GM19463 (cell line): Measurements from ENCODE around the gene TRIM15.
"Not testable (repeated sequence)": the region's sequence is repeated elsewhere in the genome, so short reads cannot be mapped to it uniquely, and the experiment has no call there.

ENCODE experiments used
- ATAC-seq: cut with Tn5 transposase; IDR thresholded peaks from one replicate; pipeline ENCODE4 v1.9.1; 2021; ENCODE audit warnings: mild to moderate bottlenecking, moderate library complexity; ENCODE audit not compliant: unreplicated experiment

The TRIM15 gene

DNA sequence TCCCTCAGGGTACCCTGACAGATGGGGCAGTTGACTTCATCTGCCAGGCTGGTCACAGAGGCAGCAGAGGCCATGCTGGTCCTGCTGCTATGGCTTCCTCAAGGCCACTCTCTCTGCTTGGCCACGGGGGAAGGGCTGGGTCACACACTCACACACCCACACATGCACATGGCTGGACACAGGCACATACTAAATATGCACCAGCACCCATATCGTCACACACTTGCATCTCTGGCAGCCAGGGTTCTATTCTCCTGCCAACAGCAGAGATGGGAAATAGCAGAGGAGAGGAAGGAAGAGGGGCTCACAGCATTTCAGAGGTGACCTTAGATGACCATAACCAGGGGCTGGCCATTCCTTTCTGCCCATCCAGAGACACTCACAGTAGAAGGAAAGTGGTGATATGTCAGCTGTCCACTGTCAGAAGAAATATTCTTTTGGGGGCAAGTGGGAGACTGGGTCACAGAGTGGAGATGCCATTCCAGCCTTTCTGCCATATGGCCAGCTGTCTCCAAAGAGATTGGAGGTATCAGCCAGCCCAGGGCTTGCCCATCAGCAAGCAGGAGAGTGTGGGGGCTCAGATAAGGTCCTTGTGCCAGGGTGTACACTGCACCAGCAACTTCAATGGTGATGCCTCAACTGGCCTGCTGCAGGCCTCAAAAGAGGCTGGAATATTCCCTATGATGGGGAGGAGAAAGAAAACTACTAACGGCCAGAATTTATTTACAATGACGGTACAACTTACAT is 2.4 kb upstream of the TRIM15 start, which contains the start of gene TRIM10:
Gene TRIM10 (minus strand): TSS at position 427 of the 747 bp plus-strand sequence. CDS start 353 bp downstream, at position 74.
- no peak for ATAC-seq

GRCh38 chr6:30162265-30163089 is 869 bp upstream of the TRIM15 start:
- no peak for ATAC-seq

DNA sequence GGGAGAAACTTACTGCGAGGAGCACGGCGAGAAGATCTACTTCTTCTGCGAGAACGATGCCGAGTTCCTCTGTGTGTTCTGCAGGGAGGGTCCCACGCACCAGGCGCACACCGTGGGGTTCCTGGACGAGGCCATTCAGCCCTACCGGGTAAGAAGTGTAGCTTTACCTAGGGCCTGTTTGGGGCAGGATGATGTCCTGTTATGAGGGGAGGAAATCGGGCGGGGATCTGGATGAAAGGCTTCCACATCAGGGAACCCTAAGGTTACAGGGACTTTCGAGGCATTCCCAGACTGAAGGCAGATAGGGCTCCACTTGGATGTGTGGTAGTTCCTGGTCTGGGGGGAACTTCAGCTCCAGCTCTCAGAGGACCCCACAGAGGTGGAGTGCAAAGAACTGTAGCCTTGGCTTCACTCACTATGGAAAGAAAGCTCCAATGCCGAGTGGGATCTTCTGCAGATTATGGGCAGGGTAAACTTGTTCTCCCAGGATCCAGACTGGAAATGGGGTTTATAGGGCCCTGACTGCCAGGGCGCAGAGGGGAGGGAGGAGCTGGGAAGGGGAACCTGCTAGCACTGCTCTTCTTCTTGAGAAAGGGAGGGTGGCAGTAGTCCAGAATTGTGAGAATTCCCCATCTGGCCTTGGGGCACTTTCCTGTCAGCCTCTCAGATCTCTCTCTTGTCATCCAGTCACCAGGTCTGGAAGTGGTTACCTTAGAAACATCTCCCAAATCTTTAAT is 740 bp downstream of the TRIM15 start:
- ATAC-seq = no peak

DNA sequence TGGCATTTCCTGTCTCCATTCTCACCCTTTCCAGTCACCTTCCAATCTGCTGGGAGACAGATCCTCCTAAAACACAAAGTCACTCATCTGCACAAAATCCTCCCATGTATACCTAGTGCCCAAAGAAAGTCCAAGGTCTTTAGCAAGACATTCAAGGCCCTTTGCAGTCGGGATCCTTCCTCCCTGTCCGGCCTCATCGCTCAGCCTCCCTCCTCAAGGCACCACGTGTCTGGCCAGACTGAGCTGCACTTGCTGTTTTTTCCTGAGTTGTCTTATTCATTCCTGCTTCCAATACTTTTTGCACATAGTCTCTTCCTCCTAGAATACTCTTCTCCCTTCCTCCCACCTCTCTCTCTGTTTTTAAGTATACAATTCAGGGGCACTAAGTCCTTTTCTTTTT is 1.4 kb downstream of the TRIM15 start:
- no peak for ATAC-seq

- not testable (repeated sequence) for ATAC-seq
Measured at GRCh38 chr6:30165238-30165637, 1.9 kb downstream of the TRIM15 start.

GRCh38 chr6:30167101-30167500 is 3.8 kb downstream of the TRIM15 start:
- ATAC-seq = no peak

- no peak for ATAC-seq
Measured at GRCh38 chr6:30168741-30169140, 5.4 kb downstream of the TRIM15 start.

DNA sequence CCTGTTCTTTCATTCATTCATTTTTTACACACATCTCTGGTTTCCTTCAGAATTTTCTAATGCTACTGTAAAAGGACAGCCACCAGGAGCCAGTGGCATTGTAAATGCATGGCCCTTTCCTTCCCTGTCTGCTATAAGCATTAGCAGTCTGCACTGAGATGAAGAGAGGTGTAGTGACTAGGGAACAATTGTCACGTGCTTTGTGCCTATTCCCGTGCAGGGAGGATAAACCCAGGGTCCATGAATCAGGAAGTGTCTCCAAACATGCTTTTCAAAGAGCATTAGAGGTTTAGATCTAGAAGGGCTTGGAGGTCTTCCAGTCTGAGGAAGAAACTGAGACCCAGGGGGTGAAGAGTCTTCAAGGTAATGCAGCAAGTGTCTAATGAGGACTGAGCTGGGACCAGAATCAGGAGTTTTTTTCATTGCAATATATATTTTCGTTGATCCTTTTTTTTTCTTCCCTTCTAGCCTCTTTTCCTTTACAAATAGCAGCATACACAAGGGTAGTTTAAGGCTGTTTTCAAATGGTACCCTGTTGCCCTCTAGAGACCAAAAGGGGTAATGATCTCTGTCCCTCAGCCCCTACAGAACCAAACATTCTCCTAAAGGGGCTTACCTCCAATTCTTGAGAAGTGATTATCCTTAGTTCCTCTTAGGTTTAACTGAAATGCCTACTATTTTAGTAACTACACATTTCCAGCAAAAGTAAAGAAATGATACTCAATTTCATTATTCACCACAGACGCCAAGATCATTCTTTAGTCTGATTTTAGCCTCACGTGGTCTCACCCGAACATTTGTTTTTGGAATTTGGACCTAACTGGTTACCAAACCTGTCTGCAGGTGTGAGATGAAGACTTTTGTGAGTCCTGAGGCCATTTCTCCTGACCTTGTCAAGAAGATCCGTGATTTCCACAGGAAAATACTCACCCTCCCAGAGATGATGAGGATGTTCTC is 6.6 kb downstream of the TRIM15 start:
- ATAC-seq = no peak

GRCh38 chr6:30171677-30172471 is 8.5 kb downstream of the TRIM15 start:
- no peak for ATAC-seq

- no peak for ATAC-seq
Measured at GRCh38 chr6:30172681-30173080, 9.3 kb downstream of the TRIM15 start.

DNA sequence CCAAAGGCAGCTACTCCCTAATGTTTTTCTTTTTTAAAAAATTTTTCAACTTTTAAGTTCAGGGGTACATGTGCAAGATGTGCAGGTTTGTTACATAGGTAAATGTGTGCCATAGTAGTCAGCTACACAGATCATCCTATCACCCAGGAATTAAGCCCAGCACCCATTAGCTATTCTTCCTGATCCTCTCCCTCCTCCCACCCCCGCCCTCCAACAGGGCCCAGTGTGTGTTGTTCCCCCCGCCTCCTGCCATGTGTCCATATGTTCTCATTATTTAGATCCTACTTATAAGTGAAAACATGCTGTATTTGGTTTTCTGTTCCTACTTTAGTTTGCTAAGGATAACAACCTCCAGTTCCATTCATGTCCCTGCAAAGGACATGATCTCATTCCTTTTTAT is 12.4 kb downstream of the TRIM15 start:
- no peak for ATAC-seq

- no peak for ATAC-seq
Measured at GRCh38 chr6:30178837-30179236, 15.5 kb downstream of the TRIM15 start.

- ATAC-seq = no peak
Measured at GRCh38 chr6:30180145-30180544, 16.8 kb downstream of the TRIM15 start.

DNA sequence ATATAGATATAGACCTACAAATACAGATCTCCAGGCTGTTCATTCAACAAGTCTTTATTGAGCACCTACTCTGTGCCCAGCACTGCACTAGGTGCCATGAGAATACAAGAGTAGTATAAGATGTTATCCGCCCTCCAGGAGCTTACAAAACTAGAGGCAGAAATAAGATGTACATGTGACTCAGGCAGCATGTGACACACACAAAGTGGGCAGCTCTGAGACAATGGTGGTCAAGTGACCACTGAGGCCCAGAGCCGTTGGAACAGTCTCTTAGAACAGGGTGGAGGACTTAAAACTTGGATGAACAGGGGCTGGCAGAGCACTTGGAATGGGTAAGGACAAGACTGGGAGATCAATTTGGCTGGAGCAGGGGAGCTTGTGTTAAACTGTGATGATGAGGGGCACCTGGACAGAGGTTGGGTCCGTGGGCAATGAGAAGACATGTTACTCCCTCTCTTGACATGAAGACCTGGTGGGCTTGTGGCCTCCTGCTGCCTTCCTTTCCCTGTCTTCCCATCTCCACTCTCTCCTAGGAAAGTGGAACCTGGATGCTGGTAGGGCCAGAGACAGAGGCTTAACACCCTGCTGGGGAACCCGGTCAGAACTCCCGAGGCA is 21.2 kb downstream of the TRIM15 start:
- no peak for ATAC-seq

DNA sequence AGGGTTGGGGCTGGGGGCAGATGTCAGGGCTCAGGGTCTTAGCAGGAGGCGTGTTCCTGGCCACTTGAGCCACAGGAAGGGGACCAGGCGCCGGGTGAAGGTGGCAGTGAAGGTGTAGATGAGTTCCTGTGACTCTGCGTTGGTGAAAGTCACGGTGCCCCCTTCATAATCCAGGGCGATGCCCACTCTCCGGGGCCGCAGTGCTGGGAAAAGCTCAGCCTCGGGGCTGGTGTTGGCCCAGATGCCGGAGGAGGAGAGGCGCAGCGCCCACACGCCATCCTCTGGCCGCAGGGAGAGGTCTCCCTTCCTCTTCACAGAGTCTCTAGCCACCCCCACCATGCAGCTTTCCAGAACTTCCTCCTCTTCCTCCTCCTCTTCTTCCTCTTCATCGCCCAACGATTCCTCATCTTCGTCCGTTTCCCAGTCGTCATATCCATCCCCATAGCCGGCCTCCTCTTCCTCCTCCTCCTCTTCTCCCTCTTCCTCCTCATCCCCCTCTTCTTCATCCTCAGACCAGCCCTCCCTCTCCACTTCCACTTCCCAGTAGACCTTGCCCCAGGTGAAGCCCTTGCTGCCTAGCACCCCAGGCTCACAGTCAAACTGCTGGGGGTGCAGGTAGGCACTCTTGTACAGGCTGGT is 22.6 kb downstream of the TRIM15 start:
- no peak for ATAC-seq

DNA sequence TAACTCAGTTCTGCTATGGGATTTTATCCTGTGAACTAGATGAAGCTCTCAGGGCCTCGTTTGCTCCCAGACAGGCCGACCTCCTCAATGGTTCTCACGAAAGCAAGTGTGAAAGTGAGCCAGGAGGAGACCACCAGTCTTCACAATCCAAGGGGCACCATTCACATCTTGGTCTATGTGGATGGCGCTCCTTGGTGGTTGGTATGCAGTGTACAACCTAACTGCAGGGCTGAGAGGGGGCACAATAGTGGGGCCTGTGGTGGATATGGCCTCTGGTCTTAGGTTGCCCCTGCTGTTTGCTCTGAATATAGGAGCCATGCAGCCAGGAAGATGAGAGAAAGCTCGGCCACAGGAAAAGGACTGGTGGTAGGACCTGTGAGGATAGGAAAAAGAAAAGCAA is 25.2 kb downstream of the TRIM15 start:
- ATAC-seq = no peak

DNA sequence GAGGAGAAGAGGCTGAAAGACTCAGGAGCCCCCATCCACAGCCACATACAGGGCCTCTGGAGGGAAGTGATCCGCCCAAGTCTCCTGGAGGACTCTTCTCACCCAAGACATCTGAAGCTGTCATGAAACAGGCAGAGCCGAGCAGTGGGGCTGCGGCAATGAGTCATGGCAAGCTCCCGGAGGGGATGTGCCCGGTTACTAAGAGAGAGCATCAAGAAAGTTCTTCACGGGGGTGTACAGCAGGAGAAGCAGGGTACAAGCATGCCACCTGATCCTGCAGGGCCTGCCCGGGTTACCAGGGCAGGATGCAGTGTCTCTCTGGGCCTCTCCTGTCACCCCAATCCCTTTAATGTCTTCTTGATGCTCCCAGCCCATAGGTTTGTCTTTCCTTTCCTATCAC is 28.7 kb downstream of the TRIM15 start:
- ATAC-seq = no peak

DNA sequence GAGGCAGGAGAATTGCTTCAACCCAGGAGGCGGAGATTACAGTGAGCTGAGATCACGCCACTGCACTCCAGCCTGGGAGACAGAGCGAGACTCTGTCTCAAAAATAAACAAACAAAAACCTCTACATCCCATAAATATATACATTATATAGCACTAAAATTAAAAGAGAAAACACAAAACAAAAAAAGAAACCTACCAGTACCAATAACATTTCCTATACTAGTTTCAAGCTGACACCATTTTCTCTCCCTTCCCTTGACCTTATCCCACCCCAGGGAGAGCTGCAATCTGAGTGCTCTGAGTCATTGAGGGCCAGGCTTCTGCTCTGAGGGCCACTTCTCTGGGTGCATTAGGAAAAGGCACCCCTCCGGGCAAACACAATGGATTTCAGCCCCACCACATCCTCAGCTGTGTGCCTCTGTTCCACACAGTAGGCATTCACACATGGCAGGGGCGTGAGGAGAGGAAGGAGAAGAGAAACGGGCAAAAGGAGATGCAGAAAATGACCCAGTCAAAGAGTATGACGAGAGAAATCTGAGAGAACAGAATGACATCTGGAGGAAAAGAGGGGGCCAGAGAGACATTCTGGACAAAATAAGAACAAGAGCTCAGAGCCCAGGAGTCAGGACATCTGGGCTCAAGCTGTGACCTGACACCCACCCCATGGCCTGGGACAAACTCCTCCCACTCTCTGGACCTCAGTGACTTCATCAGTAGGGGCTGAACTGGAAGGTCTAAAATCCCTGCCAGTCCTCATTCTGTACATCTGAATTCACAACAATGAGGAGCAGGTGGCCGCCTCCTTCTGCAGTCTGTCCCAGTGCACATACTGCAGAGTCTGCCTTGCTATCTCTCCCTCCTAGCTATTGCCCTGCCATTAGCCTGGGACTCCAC is 31.7 kb downstream of the TRIM15 start:
- ATAC-seq = no peak
